ENCODE data around the gene FAM117B. TPM values are rescaled to one million over a fixed set of nuclear protein-coding genes. Genes with fewer than 3 reads are reported as not detected.

The FAM117B gene
- total RNA-seq, 6 donors from 2014 or later, result 4.6 to 24.1 (median 12.2) TPM

- DNase-seq (no peak), ATAC-seq (ENCODE audit: low FRiP score in 2 of 2) (peak; percentile 72 to 88)
- H3K9me3 ChIP-seq, result no peaks in the 10 kb centered on the region
- H3K27ac ChIP-seq, result peak overlapping the region in 3 of 4 donors; percentile 44 to 48 (median 44)
- WGBS, 2 donors, result 49 to 53% methylated on average over 2 to 3 of the region's 3 CpGs
- no peak for TF ChIP-seq POLR2AphosphoS5 (IDR thresholded peaks at IDR 0.05)
- H3K4me3 ChIP-seq, result no peak overlapping the region
- H3K4me1 ChIP-seq, result peaks cover 0 to 17% (median 8%) of the 10 kb centered on the region in 4 donors
- no peaks in the 10 kb centered on the region for H3K27me3 ChIP-seq
- no peaks in the 10 kb centered on the region for H3K36me3 ChIP-seq
These were observed 25.2 kb upstream of the FAM117B start for GRCh38 chr2:202609381-202610145.

DNA sequence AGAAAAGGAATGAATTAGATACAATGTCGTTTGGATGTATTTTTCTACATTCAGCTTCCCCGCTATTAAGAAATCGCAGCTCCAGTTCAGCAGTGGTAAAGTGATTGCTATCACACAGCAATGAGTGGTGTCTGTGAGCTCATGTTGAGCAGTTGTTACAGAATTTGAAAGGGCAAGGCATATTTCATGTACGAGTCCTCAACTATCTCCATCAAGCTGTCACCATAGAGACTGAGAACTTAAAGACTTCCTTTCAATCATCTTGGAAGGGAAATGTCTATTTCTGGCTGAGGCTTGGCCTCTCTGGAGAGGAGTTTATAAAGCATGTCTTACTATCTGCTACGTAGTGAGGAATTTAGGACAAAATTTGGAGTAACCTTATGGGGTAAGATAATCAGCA is 24.4 kb upstream of the FAM117B start:
- no peak for DNase-seq
- no peak for ATAC-seq (ENCODE audit: low FRiP score in 2 of 2)
- Histone ChIP-seq H3K27ac (peak overlapping the region in 2 of 4 donors; percentile 44 to 48), H3K27me3 (no peaks in the 10 kb centered on the region), H3K4me1 (peaks cover 0 to 17% (median 8%) of the 10 kb centered on the region in 4 donors), H3K4me3 (no peak overlapping the region), H3K36me3 (no peaks in the 10 kb centered on the region), H3K9me3 (no peaks in the 10 kb centered on the region)
- TF ChIP-seq POLR2AphosphoS5 (IDR thresholded peaks at IDR 0.05) (no peak), EP300 (IDR thresholded peaks at IDR 0.05) (no peak), POLR2A (IDR thresholded peaks at IDR 0.05) (no peak), CTCF (IDR thresholded peaks at IDR 0.05) (no peak)
- 82 to 91% methylated on average over 5 of the region's 5 CpGs for WGBS, 2 donors

DNA sequence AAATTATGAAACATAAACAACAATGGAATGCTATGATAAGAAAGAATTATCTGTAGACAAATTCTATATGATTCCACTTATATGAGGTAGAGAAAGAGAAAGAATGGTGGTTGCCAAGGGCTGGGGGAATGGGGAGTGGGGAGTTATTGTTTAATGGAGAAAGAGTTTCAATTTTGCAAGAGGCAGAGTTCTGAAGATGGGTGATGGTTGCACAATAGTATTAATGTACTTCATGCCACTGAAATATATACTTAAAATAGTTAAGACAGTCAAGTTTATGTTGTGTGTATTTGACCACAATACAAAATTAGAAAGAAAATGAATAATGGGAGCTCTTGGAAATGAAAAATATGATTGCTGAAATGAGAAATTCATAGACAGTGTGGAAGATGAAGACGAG is 22.6 kb upstream of the FAM117B start:
- 89 to 98% methylated on average over 1 of the region's 1 CpG for WGBS, 2 donors
- Histone ChIP-seq H3K9me3 (no peaks in the 10 kb centered on the region), H3K36me3 (no peaks in the 10 kb centered on the region), H3K27me3 (no peaks in the 10 kb centered on the region), H3K4me1 (peaks cover 0 to 17% (median 8%) of the 10 kb centered on the region in 4 donors), H3K4me3 (no peak overlapping the region), H3K27ac (no peak overlapping the region)
- ATAC-seq (ENCODE audit: low FRiP score in 2 of 2) (no peak), DNase-seq (no peak)
- TF ChIP-seq POLR2AphosphoS5 (IDR thresholded peaks at IDR 0.05) (no peak), EP300 (IDR thresholded peaks at IDR 0.05) (no peak), CTCF (IDR thresholded peaks at IDR 0.05) (no peak), POLR2A (IDR thresholded peaks at IDR 0.05) (no peak)

- no peak overlapping the region for H3K4me3 ChIP-seq
- no peaks in the 10 kb centered on the region for H3K27me3 ChIP-seq
- TF ChIP-seq CTCF (IDR thresholded peaks at IDR 0.05) (no peak), POLR2AphosphoS5 (IDR thresholded peaks at IDR 0.05) (no peak), POLR2A (IDR thresholded peaks at IDR 0.05) (no peak), EP300 (IDR thresholded peaks at IDR 0.05) (no peak)
- WGBS, 2 donors, result 90 to 91% methylated on average over 4 of the region's 4 CpGs
- H3K36me3 ChIP-seq, result no peaks in the 10 kb centered on the region
- no peak for ATAC-seq (ENCODE audit: low FRiP score in 2 of 2)
- H3K4me1 ChIP-seq, result peaks cover 0 to 17% (median 8%) of the 10 kb centered on the region in 4 donors
- no peak overlapping the region for H3K27ac ChIP-seq
- no peak for DNase-seq
- no peaks in the 10 kb centered on the region for H3K9me3 ChIP-seq
These were observed 21.3 kb upstream of the FAM117B start for GRCh38 chr2:202613479-202613878.

DNA sequence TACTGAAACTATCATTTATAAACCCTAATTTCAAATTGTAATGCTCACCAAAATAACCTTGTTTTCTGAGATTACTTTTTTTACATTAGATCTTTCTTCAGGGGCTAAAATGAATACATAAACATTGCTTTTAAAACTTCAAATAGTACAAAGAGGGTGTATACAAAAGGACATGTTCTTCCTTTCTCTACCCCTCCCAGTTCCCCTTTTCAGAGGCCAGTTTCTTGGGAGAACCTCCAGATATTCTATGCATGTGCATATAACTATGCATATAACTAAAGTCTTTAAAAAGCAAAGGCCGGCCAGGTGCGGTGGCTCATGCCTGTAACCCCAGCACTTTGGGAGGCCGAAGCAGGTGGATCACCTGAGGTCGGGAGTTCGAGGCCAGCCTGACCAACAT is 10.6 kb upstream of the FAM117B start:
- Histone ChIP-seq H3K9me3 (no peaks in the 10 kb centered on the region), H3K27me3 (no peaks in the 10 kb centered on the region), H3K27ac (no peak overlapping the region), H3K4me1 (no peaks in the 10 kb centered on the region), H3K36me3 (no peaks in the 10 kb centered on the region), H3K4me3 (no peak overlapping the region)
- ATAC-seq (ENCODE audit: low FRiP score in 2 of 2) (peak in 1 of 2 donors; percentile 67), DNase-seq (peak in 1 of 2 donors; percentile 15)
- WGBS, 2 donors, result 90 to 94% methylated on average over 5 of the region's 5 CpGs
- TF ChIP-seq CTCF (IDR thresholded peaks at IDR 0.05) (no peak), EP300 (IDR thresholded peaks at IDR 0.05) (no peak), POLR2AphosphoS5 (IDR thresholded peaks at IDR 0.05) (no peak), POLR2A (IDR thresholded peaks at IDR 0.05) (no peak)

All from upper lobe of left lung (tissue), 6 donors.